Muscle layer of colon (tissue), 2 donors: ENCODE data around the gene PARP12.

Source experiments
- H3K27ac ChIP-seq: one replicate; pipeline ENCODE4 v1.7.0; 2013; ENCODE audit warnings: low read depth, mild to moderate bottlenecking, low read length, moderate library complexity
- H3K27me3 ChIP-seq, 2 donors: one replicate each; pipeline ENCODE4 v1.7.0; 2013; ENCODE audit warnings: low read length in 2 of 2, mild to moderate bottlenecking in 2 of 2; ENCODE audit not compliant: insufficient read depth in 2 of 2, control insufficient read depth in 1 of 2
- H3K36me3 ChIP-seq: one replicate; pipeline ENCODE4 v1.7.0; 2013; ENCODE audit warnings: mild to moderate bottlenecking, low read length; ENCODE audit not compliant: insufficient read depth
- H3K4me1 ChIP-seq: one replicate; pipeline ENCODE4 v1.7.0; 2013; ENCODE audit warnings: mild to moderate bottlenecking, low read length; ENCODE audit not compliant: insufficient read depth
- H3K4me3 ChIP-seq, 2 donors: one replicate each; pipeline ENCODE4 v1.7.0; 2013; ENCODE audit warnings: low read length in 2 of 2, low read depth in 1 of 2, mild to moderate bottlenecking in 1 of 2, moderate library complexity in 1 of 2
- H3K9ac ChIP-seq: one replicate; pipeline ENCODE4 v1.7.0; 2013; ENCODE audit warnings: low read length
- H3K9me3 ChIP-seq: one replicate; pipeline ENCODE4 v1.7.0; 2013; ENCODE audit warnings: mild to moderate bottlenecking, low read length
- donor health status: abdominal sarcoma.
- donor health status: Adenocarcinoma of cecum.

PARP12 gene

GRCh38 chr7:140033036-140033435 lies 29.7 kb downstream of the PARP12 start:
- peaks cover 12% of the 10 kb centered on the region for H3K36me3 ChIP-seq
- H3K9ac ChIP-seq: no peak overlapping the region

GRCh38 chr7:140031364-140031763 lies 31.4 kb downstream of the PARP12 start:
- no peak overlapping the region for H3K4me3 ChIP-seq
- H3K9me3 ChIP-seq: no peaks in the 10 kb centered on the region
- no peak overlapping the region for H3K9ac ChIP-seq
- H3K4me1 ChIP-seq: no peaks in the 10 kb centered on the region
- no peak overlapping the region for H3K27ac ChIP-seq
- H3K27me3 ChIP-seq: no peaks in the 10 kb centered on the region
- peaks cover 22% of the 10 kb centered on the region for H3K36me3 ChIP-seq

More at GRCh38 chr7:140033036-140033435, 29.7 kb downstream of the PARP12 start:
- H3K27me3 ChIP-seq: no peaks in the 10 kb centered on the region
- no peak overlapping the region for H3K4me3 ChIP-seq
- H3K4me1 ChIP-seq: no peaks in the 10 kb centered on the region
- no peaks in the 10 kb centered on the region for H3K9me3 ChIP-seq
- no peak overlapping the region for H3K27ac ChIP-seq

- H3K36me3 ChIP-seq: peaks cover 37% of the 10 kb centered on the region
Measured at GRCh38 chr7:140029072-140029471, 33.7 kb downstream of the PARP12 start.

GRCh38 chr7:140028311-140028710 lies 34.4 kb downstream of the PARP12 start:
- peaks cover 45% of the 10 kb centered on the region for H3K36me3 ChIP-seq
- H3K9me3 ChIP-seq: no peaks in the 10 kb centered on the region
- H3K9ac ChIP-seq: no peak overlapping the region
- H3K27ac ChIP-seq: no peak overlapping the region
- H3K4me3 ChIP-seq: no peak overlapping the region
- no peaks in the 10 kb centered on the region for H3K4me1 ChIP-seq
- no peaks in the 10 kb centered on the region for H3K27me3 ChIP-seq

More at GRCh38 chr7:140029072-140029471, 33.7 kb downstream of the PARP12 start:
- Histone ChIP-seq H3K4me1 (no peaks in the 10 kb centered on the region), H3K27ac (no peak overlapping the region), H3K27me3 (no peaks in the 10 kb centered on the region), H3K4me3 (no peak overlapping the region), H3K9me3 (no peaks in the 10 kb centered on the region), H3K9ac (no peak overlapping the region)

- H3K4me1 ChIP-seq: no peaks in the 10 kb centered on the region
- no peak overlapping the region for H3K27ac ChIP-seq
- H3K9ac ChIP-seq: no peak overlapping the region
- no peaks in the 10 kb centered on the region for H3K27me3 ChIP-seq
- H3K36me3 ChIP-seq: peaks cover 50% of the 10 kb centered on the region
- H3K4me3 ChIP-seq: no peak overlapping the region
- no peaks in the 10 kb centered on the region for H3K9me3 ChIP-seq
Measured at GRCh38 chr7:140027858-140028257, 34.9 kb downstream of the PARP12 start.

GRCh38 chr7:140026935-140027334 lies 35.8 kb downstream of the PARP12 start:
- Histone ChIP-seq H3K9ac (no peak overlapping the region), H3K27me3 (no peaks in the 10 kb centered on the region), H3K36me3 (peaks cover 55% of the 10 kb centered on the region), H3K9me3 (no peaks in the 10 kb centered on the region), H3K4me3 (no peak overlapping the region), H3K27ac (no peak overlapping the region), H3K4me1 (no peaks in the 10 kb centered on the region)

GRCh38 chr7:140025814-140026433 lies 36.8 kb downstream of the PARP12 start:
- Histone ChIP-seq H3K36me3 (peaks cover 55% of the 10 kb centered on the region), H3K9ac (no peak overlapping the region), H3K9me3 (no peaks in the 10 kb centered on the region), H3K27me3 (no peaks in the 10 kb centered on the region), H3K27ac (no peak overlapping the region), H3K4me3 (no peak overlapping the region), H3K4me1 (no peaks in the 10 kb centered on the region)

GRCh38 chr7:140025241-140025640 lies 37.5 kb downstream of the PARP12 start:
- no peaks in the 10 kb centered on the region for H3K9me3 ChIP-seq

GRCh38 chr7:140024585-140024984 lies 38.2 kb downstream of the PARP12 start:
- no peak overlapping the region for H3K4me3 ChIP-seq
- peaks cover 55% of the 10 kb centered on the region for H3K36me3 ChIP-seq
- H3K9me3 ChIP-seq: no peaks in the 10 kb centered on the region
- H3K27ac ChIP-seq: no peak overlapping the region
- H3K27me3 ChIP-seq: no peaks in the 10 kb centered on the region
- no peaks in the 10 kb centered on the region for H3K4me1 ChIP-seq
- H3K9ac ChIP-seq: no peak overlapping the region

More at GRCh38 chr7:140025241-140025640, 37.5 kb downstream of the PARP12 start:
- Histone ChIP-seq H3K27me3 (no peaks in the 10 kb centered on the region), H3K4me3 (no peak overlapping the region), H3K36me3 (peaks cover 55% of the 10 kb centered on the region), H3K9ac (no peak overlapping the region), H3K4me1 (no peaks in the 10 kb centered on the region), H3K27ac (no peak overlapping the region)

- no peak overlapping the region for H3K27ac ChIP-seq
- H3K36me3 ChIP-seq: peaks cover 55% of the 10 kb centered on the region
- no peaks in the 10 kb centered on the region for H3K27me3 ChIP-seq
Measured at GRCh38 chr7:140023728-140024127, 39.0 kb downstream of the PARP12 start.

GRCh38 chr7:140022582-140023211 lies 40.1 kb downstream of the PARP12 start:
- Histone ChIP-seq H3K36me3 (peaks cover 46% of the 10 kb centered on the region), H3K27ac (no peak overlapping the region)

More at GRCh38 chr7:140023728-140024127, 39.0 kb downstream of the PARP12 start:
- Histone ChIP-seq H3K4me3 (no peak overlapping the region), H3K9me3 (no peaks in the 10 kb centered on the region), H3K4me1 (no peaks in the 10 kb centered on the region), H3K9ac (no peak overlapping the region)

GRCh38 chr7:140021603-140022002 lies 41.1 kb downstream of the PARP12 start:
- Histone ChIP-seq H3K36me3 (peaks cover 36% of the 10 kb centered on the region), H3K27me3 (no peaks in the 10 kb centered on the region), H3K27ac (no peak overlapping the region), H3K9ac (no peak overlapping the region), H3K9me3 (no peaks in the 10 kb centered on the region), H3K4me3 (no peak overlapping the region), H3K4me1 (no peaks in the 10 kb centered on the region)

More at GRCh38 chr7:140022582-140023211, 40.1 kb downstream of the PARP12 start:
- H3K27me3 ChIP-seq: no peaks in the 10 kb centered on the region
- H3K4me1 ChIP-seq: no peaks in the 10 kb centered on the region
- no peak overlapping the region for H3K9ac ChIP-seq
- no peak overlapping the region for H3K4me3 ChIP-seq
- H3K9me3 ChIP-seq: no peaks in the 10 kb centered on the region
